HepG2 (cell line): ENCODE results near the gene ST3GAL4. TPM values are rescaled to one million over a fixed set of nuclear protein-coding genes. Genes with fewer than 3 reads are reported as not detected.

Experiments used
- ATAC-seq: fragments of 200-7000 bp; cut with Tn5 transposase; 3 replicates; pipeline ENCODE4 v1.9.1; 2020; ENCODE audit warnings: mild to moderate bottlenecking, moderate library complexity
- BruUV-seq: library from RNA; stranded (reverse); fragments of 400-500 nt; replicated peaks from 2 replicates; lab custom pipeline; 2021; lab: Mats Ljungman, UMichigan
- CTCF ChIA-PET: fragments of 300-600 bp; formaldehyde crosslinking; extraction: SDS; loops from one replicate; lab custom pipeline; 2021; ENCODE audit warnings: low total read pairs, inconsistent platforms, low intra/inter-chr PET ratio; lab: Yijun Ruan, JAX
- POLR2A ChIA-PET: fragments of 350-600 bp; sonication (Branson Sonifier 250); formaldehyde crosslinking; loops from one replicate; lab custom pipeline; 2020; ENCODE audit warnings: antibody characterized with exemption, inconsistent platforms; lab: Yijun Ruan, JAX
- DNase-seq: peaks from one replicate; pipeline ENCODE4 v3.0.0-alpha.2; 2015; ENCODE audit warnings: low spot score
- FAIRE-seq: peaks from 3 replicates; lab custom pipeline; 2011; peaks lifted over from hg19 to GRCh38; lab: Jason Lieb, UNC
- H2AFZ ChIP-seq: one replicate; pipeline ENCODE4 v1.6.1; 2011; ENCODE audit warnings: low read length, inconsistent platforms
- H3K27ac ChIP-seq: fragments of 300-600 bp; 3 replicates; pipeline ENCODE4 v1.8.0; 2011; ENCODE audit warnings: mixed run types, mild to moderate bottlenecking, mixed read lengths, low read length, inconsistent platforms; ENCODE audit not compliant: insufficient read depth; ENCODE audit errors: extremely low read length
- H3K27me3 ChIP-seq, 2 experiments: fragments of 200-600 bp in 1 of 2; 2 replicates in 1 of 2; 3 replicates in 1 of 2; pipeline versions ENCODE4 v1.6.0 to v1.8.0; 2011; ENCODE audit warnings: low read length in 2 of 2, mild to moderate bottlenecking in 2 of 2, moderate library complexity in 2 of 2, inconsistent platforms in 1 of 2; ENCODE audit not compliant: insufficient read depth in 2 of 2, control insufficient read depth in 1 of 2
- H3K36me3 ChIP-seq, 2 experiments: fragments of 200-600 bp in 1 of 2; replicated peaks in 1 of 2; 2 replicates in 1 of 2; 3 replicates in 1 of 2; pipeline versions ENCODE4 v1.5.1 to v1.8.0; 2011; ENCODE audit warnings: low read length in 2 of 2, inconsistent platforms in 1 of 2; ENCODE audit not compliant: insufficient read depth in 2 of 2, control insufficient read depth in 1 of 2
- H3K4me1 ChIP-seq: 2 replicates; pipeline ENCODE4 v1.5.1; 2012; ENCODE audit warnings: low read length, inconsistent platforms; ENCODE audit not compliant: insufficient read depth
- H3K4me2 ChIP-seq: 2 replicates; pipeline ENCODE4 v1.6.0; 2011; ENCODE audit warnings: low read depth, low read length, inconsistent platforms
- H3K4me3 ChIP-seq, 3 experiments: fragments of 200-600 bp in 1 of 3; sonication (generic), shearing (Covaris generic) in 1 of 3; replicated peaks in 1 of 3; 2 replicates each; pipeline ENCODE4 v1.5.1; 2011 to 2016; ENCODE audit warnings: low read length in 3 of 3, inconsistent platforms in 2 of 3, low read depth in 2 of 3, mild to moderate bottlenecking in 2 of 3, control low read depth in 1 of 3, mixed read lengths in 1 of 3; ENCODE audit not compliant: insufficient read depth in 1 of 3
- H3K79me2 ChIP-seq: one replicate; pipeline ENCODE4 v1.6.1; 2011; ENCODE audit warnings: low read length, inconsistent platforms; ENCODE audit not compliant: insufficient read depth
- H3K9ac ChIP-seq: 2 replicates; pipeline ENCODE4 v1.6.0; 2011; ENCODE audit warnings: mild to moderate bottlenecking, low read depth, low read length, inconsistent platforms; ENCODE audit not compliant: insufficient read depth
- H3K9me3 ChIP-seq: 2 replicates; pipeline ENCODE4 v1.5.1; 2012; ENCODE audit warnings: mild to moderate bottlenecking, low read length
- H4K20me1 ChIP-seq: 2 replicates; pipeline ENCODE4 v1.6.0; 2011; ENCODE audit warnings: inconsistent platforms, mild to moderate bottlenecking, low read length, moderate library complexity; ENCODE audit not compliant: insufficient read depth
- CBFB ChIP-seq: sonication (generic); formaldehyde crosslinking; IDR thresholded peaks from 2 replicates; pipeline ENCODE4 v1.4.0; 2020; ENCODE audit warnings: missing genetic modification reagents
- IKZF4 ChIP-seq: sonication (generic); formaldehyde crosslinking; IDR thresholded peaks from 2 replicates; pipeline ENCODE4 v1.5.1; 2020; ENCODE audit warnings: borderline replicate concordance, mild to moderate bottlenecking, low read depth, missing genetic modification reagents; ENCODE audit errors: not compliant biosample characterization
- IKZF5 ChIP-seq: IDR thresholded peaks from 2 replicates; pipeline ENCODE4 v1.6.1; 2018; ENCODE audit warnings: missing genetic modification reagents, mild to moderate bottlenecking, missing compliant biosample characterization
- ISX ChIP-seq: sonication (generic); formaldehyde crosslinking; conservative IDR thresholded peaks from 2 replicates; pipeline ENCODE4 v1.5.0; 2020; ENCODE audit warnings: missing genetic modification reagents
- MAF1 ChIP-seq: sonication (generic); formaldehyde crosslinking; IDR thresholded peaks from 2 replicates; pipeline ENCODE4 v1.5.0; 2020; ENCODE audit warnings: missing genetic modification reagents, borderline replicate concordance
- MXD4 ChIP-seq: IDR thresholded peaks from 2 replicates; pipeline ENCODE4 v1.6.1; 2016; ENCODE audit warnings: mild to moderate bottlenecking, missing biosample characterization, missing genetic modification reagents
- RCOR2 ChIP-seq: IDR thresholded peaks from 2 replicates; pipeline ENCODE4 v1.6.1; 2016; ENCODE audit warnings: missing biosample characterization, missing genetic modification reagents
- TCF12 ChIP-seq, 2 experiments: fragments of 450-650 bp in 1 of 2; sonication (generic) in 1 of 2; formaldehyde crosslinking in 1 of 2; IDR thresholded peaks; 2 replicates each; pipeline versions ENCODE4 v1.6.1 to v1.8.0; 2017 to 2022; ENCODE audit warnings: antibody characterized with exemption in 1 of 2, mild to moderate bottlenecking in 1 of 2, missing genetic modification reagents in 1 of 2, moderate library complexity in 1 of 2
- ZNF674 ChIP-seq: sonication (generic); formaldehyde crosslinking; IDR thresholded peaks from 2 replicates; pipeline ENCODE4 v1.5.0; 2020; ENCODE audit warnings: low read depth, mild to moderate bottlenecking, missing genetic modification reagents
- ZXDC ChIP-seq: sonication (generic); formaldehyde crosslinking; IDR thresholded peaks from 2 replicates; pipeline ENCODE4 v1.5.0; 2020; ENCODE audit warnings: mild to moderate bottlenecking, missing genetic modification reagents
- WGBS: methylation state at CpG from one replicate; pipeline ENCODE4 v1.1.6; 2017; ENCODE audit warnings: low lambda C conversion rate; 5-methylcytosine and 5-hydroxymethylcytosine counted together
- in situ Hi-C: cut with HindIII; loops from 2 replicates; pipeline ENCODE4 v1.10.0; 2017; ENCODE audit warnings: low pct_unique_long_range_greater_than_20kb; ENCODE audit not compliant: extremely low pct_ligation_motif_present
- intact Hi-C: fragments of 100-400 bp; cut with micrococcal nuclease; formaldehyde crosslinking; loops from one replicate; pipeline ENCODE4 v1.10.0; 2022; ENCODE audit not compliant: unreplicated experiment
- polyA plus RNA-seq, 8 experiments: library from polyadenylated mRNA; depleted of rRNA in 3 of 8; stranded (reverse) in 7 of 8; unstranded in 1 of 8; fragments of >200 nt; fragmentation: Illumina TruSeq in 4 of 8; extraction: Trizol in 4 of 8; gene quantifications; 2 replicates each; pipeline versions ENCODE4 v1.2.1 to v1.2.3, GENCODE V29; 2011 to 2016; ENCODE audit warnings: low read depth in 4 of 8, missing spikeins in 1 of 8, mixed read lengths in 1 of 8; ENCODE audit not compliant: insufficient read depth in 1 of 8
- total RNA-seq, 5 experiments: library from RNA; depleted of rRNA; stranded (reverse); fragments of >200 nt; fragmentation: Illumina TruSeq; extraction: Trizol; gene quantifications; 2 replicates each; pipeline ENCODE4 v1.2.3, GENCODE V29; 2016; ENCODE audit warnings: low read depth in 1 of 5

Gene ST3GAL4
- total and polyA plus RNA-seq, 2 of the 13 experiments (the other 11 are each of a cell fraction or from before 2014, with no cell fraction given): 9.1 to 13.3 TPM

DNA sequence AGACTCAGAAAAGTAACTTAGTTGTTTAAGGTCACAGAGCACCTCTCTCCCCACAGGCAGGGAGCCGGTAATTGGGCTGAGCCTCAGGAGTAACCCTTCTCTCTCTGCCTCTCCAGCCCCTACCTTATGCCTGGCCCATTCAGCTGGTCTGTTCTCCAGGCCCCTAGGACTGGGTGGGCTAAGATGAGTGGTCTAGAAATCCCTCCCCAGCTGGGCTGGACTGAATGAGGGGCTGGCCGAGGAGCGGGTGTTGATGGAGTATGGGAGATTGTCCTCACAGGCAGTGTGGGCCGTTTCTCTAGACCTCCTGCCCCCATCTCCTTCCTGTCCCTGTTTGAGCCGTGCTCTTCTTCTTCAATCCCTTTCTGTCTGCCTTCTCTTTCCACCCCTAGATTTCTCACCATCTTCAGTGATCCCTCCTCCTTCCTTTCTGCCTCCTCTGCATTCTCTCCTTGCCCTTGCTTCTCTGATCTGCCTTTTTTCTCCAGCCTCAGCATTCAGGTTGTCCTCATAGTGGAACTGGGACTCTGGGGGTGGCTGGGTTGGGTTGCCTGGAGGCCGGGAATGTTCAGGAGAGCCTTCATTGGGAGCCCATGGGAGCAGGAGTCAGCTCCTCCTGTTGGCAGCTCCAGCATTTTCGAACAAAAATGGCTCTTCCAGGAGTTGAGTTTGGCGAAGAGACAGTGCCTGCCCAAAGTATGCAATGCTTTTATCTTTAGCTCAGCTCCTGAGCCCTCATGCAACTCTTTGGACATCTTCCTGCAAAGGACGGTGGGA is 7.6 kb downstream of the ST3GAL4 start:
- Histone ChIP-seq H3K27ac (no peak overlapping the region), H3K36me3 (no peaks in the 10 kb centered on the region), H3K79me2 (no peaks in the 10 kb centered on the region), H3K27me3 (no peaks in the 10 kb centered on the region), H2AFZ (no peak overlapping the region), H3K9ac (no peak overlapping the region), H4K20me1 (no peaks in the 10 kb centered on the region), H3K9me3 (no peaks in the 10 kb centered on the region), H3K4me3 (no peak overlapping the region), H3K4me1 (peaks cover 17% of the 10 kb centered on the region), H3K4me2 (no peak overlapping the region)
- no TSS peak for BruUV-seq
- in situ Hi-C loops: no loop called here
- CTCF ChIA-PET: no interaction called here
- no peak for ATAC-seq
- 94% methylated on average over 9 of the region's 9 CpGs for WGBS
- intact Hi-C loops: no loop called here
- no peak for DNase-seq
- POLR2A ChIA-PET: no interaction called here
- no peak for FAIRE-seq
- no peak for TF ChIP-seq CBFB (CRISPR knock-in tag)
- no peak for TF ChIP-seq ISX (CRISPR knock-in tag)
- no peak for TF ChIP-seq MXD4
- TF ChIP-seq TCF12 (IDR thresholded peaks at IDR 0.05): no peak
- TF ChIP-seq TCF12 (CRISPR knock-in tag; IDR thresholded peaks at IDR 0.05): no peak
- no peak for TF ChIP-seq ZXDC
- no peak for TF ChIP-seq IKZF4
- TF ChIP-seq IKZF5 (CRISPR knock-in tag): no peak
- TF ChIP-seq ZNF674 (CRISPR knock-in tag): no peak
- TF ChIP-seq RCOR2 (CRISPR knock-in tag): no peak
- TF ChIP-seq MAF1 (CRISPR knock-in tag): no peak
